NCI-H2029 treated with DMSO at 0.1 percent for 48 hours (cell line): ENCODE data around the gene JAZF1.

Experiments used
- DNase-seq: peaks from one replicate; lab custom pipeline; 2025; lab: John Stamatoyannopoulos, UW

The JAZF1 gene

DNA sequence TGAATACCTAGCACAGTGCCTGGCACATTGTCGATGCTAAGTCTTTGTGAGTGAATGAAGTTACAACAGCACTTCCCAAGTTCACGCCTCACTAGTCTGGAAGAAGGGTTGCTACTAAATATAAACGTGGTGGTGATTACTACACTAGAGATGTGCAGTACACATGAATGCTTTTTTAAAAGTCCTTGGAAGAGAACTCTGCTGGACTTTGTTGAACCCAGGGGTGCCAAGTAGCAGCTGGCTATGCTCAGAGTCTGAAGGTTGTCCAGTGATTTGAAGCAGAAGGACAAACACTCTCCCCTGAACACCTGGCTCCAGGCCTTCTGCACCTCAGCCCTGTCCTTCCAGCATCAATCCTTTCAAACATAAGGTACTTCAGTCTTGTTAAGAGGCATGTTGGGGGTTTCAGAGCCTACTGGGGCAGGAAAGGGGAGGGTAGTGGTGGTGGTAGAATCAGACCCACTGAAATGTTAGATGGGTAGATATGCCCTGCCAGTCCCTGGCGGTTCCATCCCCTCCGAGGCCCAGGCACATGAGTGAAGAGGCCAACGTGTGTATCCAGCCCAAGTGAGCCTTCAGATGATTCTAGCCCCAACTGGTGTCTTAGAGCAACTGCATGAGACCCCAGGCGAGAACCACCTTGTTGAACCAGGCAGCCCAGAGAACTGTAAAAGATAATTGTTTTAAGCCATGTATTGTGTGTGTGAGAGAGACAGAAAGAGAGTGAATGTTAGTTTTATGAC is 346.2 kb downstream of the JAZF1 start:
- DNase-seq = no peak

DNA sequence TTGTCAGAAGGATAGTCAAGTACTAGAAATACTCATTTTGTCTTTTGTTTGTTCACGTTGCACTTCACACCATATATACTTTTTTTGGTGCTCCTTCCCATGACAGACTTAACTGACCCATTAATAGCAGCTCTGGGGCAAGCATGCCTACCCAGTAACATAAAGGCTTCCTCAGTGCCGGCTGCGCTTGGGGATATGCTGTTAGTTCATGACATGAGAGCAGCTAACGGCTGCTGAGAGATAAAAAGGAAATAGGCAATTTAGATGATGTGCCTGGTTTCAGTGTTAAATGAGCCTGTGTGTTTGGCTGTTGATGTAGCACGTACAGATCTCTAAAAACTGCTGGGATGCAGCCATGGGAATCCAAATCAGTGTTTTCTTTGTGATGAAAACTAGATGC is 354.2 kb downstream of the JAZF1 start:
- no peak for DNase-seq

- no peak for DNase-seq
These were observed 354.7 kb downstream of the JAZF1 start for GRCh38 chr7:27825891-27826290.

DNA sequence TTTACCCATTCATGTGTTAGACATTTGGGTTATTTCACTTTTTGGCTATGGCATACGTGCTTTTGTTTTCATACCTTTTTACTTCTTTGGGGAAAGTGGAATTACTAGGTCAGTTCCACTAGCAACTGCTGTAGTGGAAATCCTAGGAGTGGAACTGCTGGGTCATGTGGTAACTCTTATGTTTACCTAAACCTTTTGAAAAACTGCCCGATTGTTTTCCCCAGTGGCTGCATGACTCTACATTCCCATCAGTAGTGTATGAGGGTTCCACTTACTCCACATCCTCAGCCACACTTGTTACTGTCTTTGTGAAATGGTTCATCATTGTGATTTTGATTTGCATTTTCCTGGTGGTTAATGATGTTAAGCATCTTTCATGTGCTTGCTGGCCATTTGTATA is 358.4 kb downstream of the JAZF1 start:
- no peak for DNase-seq

DNA sequence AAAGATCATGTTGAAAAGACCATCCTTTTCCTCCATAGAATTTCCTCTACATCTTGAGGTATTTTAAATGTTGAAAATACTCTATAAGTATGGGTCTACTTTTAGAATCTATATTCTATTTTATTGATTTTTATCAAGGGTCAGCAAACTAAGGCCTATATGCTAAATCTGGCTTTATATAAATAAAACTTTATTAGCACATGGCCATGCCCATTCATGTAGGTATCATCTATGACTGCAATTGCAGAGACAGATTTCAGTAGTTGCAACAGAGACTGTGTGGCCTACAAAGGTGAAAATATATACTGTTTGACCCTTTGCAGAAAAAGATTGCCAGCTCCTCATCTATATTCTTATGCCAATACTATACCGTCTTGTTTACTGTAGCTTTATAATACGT is 367.9 kb downstream of the JAZF1 start:
- DNase-seq = no peak

- DNase-seq = no peak
These were observed 370.4 kb downstream of the JAZF1 start for GRCh38 chr7:27810186-27810585.

DNA sequence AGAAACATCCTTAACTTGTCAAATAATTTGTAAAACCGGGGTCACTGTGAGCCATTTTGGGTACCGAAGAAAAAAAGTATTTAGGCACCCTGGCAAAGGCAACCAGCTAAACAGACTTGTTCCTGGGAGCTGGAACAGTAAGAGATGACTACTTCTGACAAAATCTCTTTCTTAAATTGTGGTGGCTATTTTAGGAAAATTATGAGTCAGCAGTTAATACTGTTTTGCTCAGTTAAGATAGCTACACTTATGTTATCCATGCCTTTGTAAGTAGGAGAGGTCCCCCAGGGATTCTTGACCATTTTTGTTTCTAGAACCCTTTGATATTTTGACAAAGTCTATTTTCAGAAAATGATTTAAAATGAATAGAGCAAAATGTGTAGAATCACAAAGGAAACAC is 372.0 kb downstream of the JAZF1 start:
- DNase-seq = no peak

GRCh38 chr7:27804139-27804538 is 376.5 kb downstream of the JAZF1 start:
- DNase-seq = no peak

GRCh38 chr7:27802999-27803398 is 377.6 kb downstream of the JAZF1 start:
- no peak for DNase-seq

- no peak for DNase-seq
These were observed 381.4 kb downstream of the JAZF1 start for GRCh38 chr7:27799212-27799611.

- DNase-seq = no peak
These were observed 384.6 kb downstream of the JAZF1 start for GRCh38 chr7:27795977-27796376.

- no peak for DNase-seq
These were observed 386.8 kb downstream of the JAZF1 start for GRCh38 chr7:27793780-27794179.

DNA sequence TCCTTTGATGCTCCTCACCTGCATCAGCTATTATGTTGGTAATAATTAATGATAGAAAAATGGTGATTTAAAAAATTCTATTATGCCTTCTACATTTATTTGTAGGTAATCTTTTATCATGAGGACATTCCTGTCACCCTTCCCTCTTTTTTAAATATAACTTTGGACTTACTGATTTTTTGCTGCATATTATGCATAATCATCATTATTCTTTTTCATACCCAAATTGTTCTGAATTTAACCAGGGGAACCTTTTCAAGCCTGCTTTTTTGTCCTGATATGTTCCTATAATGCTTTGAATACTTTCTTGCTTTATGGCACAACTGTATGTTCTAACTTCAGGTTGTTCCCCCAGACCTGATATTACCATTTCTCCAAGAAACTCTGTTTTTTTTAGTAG is 392.2 kb downstream of the JAZF1 start:
- no peak for DNase-seq

DNA sequence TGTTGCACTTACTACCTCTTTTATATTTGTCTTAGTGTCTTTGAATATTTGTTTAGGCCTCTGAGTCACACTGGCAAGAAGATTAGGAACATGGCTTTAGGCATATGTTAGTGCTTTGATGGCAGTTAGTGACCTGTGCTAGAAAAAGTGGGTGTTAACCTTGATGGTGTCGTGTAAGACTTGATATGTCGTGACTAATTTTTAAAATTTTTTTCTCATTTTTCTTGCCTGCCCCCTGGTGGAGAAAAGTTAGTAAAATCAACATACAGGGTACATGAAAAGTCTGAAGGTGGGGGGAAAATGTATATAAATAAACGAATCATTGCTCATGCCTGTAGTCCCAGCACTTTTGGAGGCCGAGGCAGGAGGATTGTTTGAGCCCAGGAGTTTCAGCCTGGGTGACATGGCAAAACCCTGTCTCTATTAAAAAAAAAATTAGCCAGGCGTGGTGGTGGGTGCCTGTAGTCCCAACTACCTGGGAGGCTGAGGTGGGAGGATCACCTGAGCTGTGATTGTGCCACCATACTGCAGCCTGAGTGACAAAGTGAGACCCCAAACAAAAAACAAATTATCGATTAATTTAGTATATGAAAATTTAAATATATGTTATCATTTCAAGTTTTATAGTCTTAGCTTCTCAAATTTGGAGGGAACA is 396.1 kb downstream of the JAZF1 start:
- DNase-seq = no peak

GRCh38 chr7:27782849-27783248 is 397.7 kb downstream of the JAZF1 start:
- DNase-seq = no peak

DNA sequence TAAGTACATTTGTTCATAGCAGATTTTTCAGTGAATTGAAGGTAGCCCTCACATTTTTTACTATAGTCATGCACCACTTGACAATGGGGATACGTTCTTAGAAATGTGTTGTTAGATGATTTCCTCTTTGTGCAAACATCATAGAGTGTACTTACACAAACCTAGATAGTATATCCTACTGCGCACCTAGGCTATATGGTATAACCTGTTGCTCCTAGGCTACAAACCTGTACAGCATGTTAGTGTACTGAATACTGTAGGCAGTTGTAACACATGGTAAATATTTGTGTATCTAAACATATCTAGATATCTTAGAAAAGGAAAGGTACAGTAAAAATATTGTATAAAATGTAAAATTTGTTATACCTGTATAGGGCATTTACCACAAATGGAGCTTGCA is 399.4 kb downstream of the JAZF1 start:
- DNase-seq = no peak
